ENCODE data around the gene NEK3.
"Not testable (repeated sequence)": the region's sequence is repeated elsewhere in the genome, so short reads cannot be mapped to it uniquely, and the experiment has no call there.

The NEK3 gene

GRCh38 chr13:52112591-52112990, 46.8 kb downstream of the NEK3 start:
- no peak for DNase-seq

GRCh38 chr13:52109116-52109670, 50.2 kb downstream of the NEK3 start:
- no peak for DNase-seq

GRCh38 chr13:52105841-52106240, 53.6 kb downstream of the NEK3 start:
- DNase-seq = no peak

GRCh38 chr13:52104624-52105023, 54.8 kb downstream of the NEK3 start:
- DNase-seq = no peak

GRCh38 chr13:52103386-52103785, 56.0 kb downstream of the NEK3 start:
- no peak for DNase-seq

GRCh38 chr13:52102423-52102822, 57.0 kb downstream of the NEK3 start:
- DNase-seq = not testable (repeated sequence)

GRCh38 chr13:52097197-52097596, 62.2 kb downstream of the NEK3 start:
- no peak for DNase-seq

- DNase-seq = no peak
These were observed 62.6 kb downstream of the NEK3 start for GRCh38 chr13:52096748-52097147.

- no peak for DNase-seq
These were observed 63.3 kb downstream of the NEK3 start for GRCh38 chr13:52096062-52096461.

- DNase-seq = no peak
These were observed 67.3 kb downstream of the NEK3 start for GRCh38 chr13:52092087-52092486.

GRCh38 chr13:52091473-52091872, 67.9 kb downstream of the NEK3 start:
- no peak for DNase-seq

GRCh38 chr13:52085421-52085820, 74.0 kb downstream of the NEK3 start:
- DNase-seq = no peak

- not testable (repeated sequence) for DNase-seq
These were observed 74.4 kb downstream of the NEK3 start for GRCh38 chr13:52084981-52085380.

Data from DMS153 (cell line).